Testis (tissue), 3 donors: ENCODE measurements around the gene ATP6V1G3. TPM values are rescaled to one million over a fixed set of nuclear protein-coding genes. Genes with fewer than 3 reads are reported as not detected.

Experiments
- DNase-seq: peaks from one replicate; pipeline ENCODE4 v3.0.0-alpha.2; 2019
- H3K27ac ChIP-seq, 2 donors: fragments of 200-600 bp; sonication (generic); one replicate each; pipeline ENCODE4 v1.5.1; 2019
- H3K27me3 ChIP-seq: fragments of 200-600 bp; sonication (generic); one replicate; pipeline ENCODE4 v1.5.1; 2019
- H3K36me3 ChIP-seq: fragments of 200-600 bp; sonication (generic); one replicate; pipeline ENCODE4 v1.5.1; 2017; ENCODE audit warnings: low read depth; ENCODE audit errors: missing control alignments
- H3K4me1 ChIP-seq: fragments of 200-600 bp; sonication (generic); one replicate; pipeline ENCODE4 v1.5.1; 2019
- H3K4me3 ChIP-seq, 2 donors: fragments of 200-600 bp; sonication (generic); one replicate each; pipeline ENCODE4 v1.5.1; 2017 to 2019
- H3K9me3 ChIP-seq: fragments of 200-600 bp; sonication (generic); one replicate; pipeline ENCODE4 v1.5.1; 2017
- POLR2A ChIP-seq: fragments of 450-650 bp; IDR thresholded peaks from one replicate; pipeline ENCODE4 v1.6.1; 2017; ENCODE audit warnings: antibody characterized with exemption, mild to moderate bottlenecking, moderate library complexity
- WGBS, 2 donors: methylation state at CpG; one replicate each; pipeline ENCODE4 v1.1.5; 2018; 5-methylcytosine and 5-hydroxymethylcytosine counted together
- intact Hi-C: fragments of 100-400 bp; cut with DNase I; formaldehyde crosslinking; loops from one replicate; pipeline ENCODE4 v1.15.1; 2023; ENCODE audit warnings: low total_unique reads
- polyA plus RNA-seq: library from polyadenylated mRNA; stranded (reverse); fragments of 350-450 nt; fragmentation: Illumina TruSeq; extraction: RNeasy Lipid Tissue Mini Kit (QIAGEN cat#74804); gene quantifications from one replicate; pipeline ENCODE4 v1.2.3, GENCODE V29; 2014; ENCODE audit warnings: low read depth, low replicate concordance; ENCODE audit not compliant: insufficient read depth
- total RNA-seq, 2 donors: library from RNA; depleted of rRNA; stranded (reverse); fragments of >200 nt; gene quantifications; one replicate each; pipeline ENCODE4 v1.2.3, GENCODE V29; 2016
- TF ChIP-seq, protein P1 (sequence below), 3 experiments: fragments of 450-650 bp in 2 of 3; fragments of 200-600 bp in 1 of 3; sonication (generic) in 1 of 3; IDR thresholded peaks; one replicate each; pipeline ENCODE4 v1.5.1; 2016 to 2019; ENCODE audit warnings: antibody characterized with exemption in 3 of 3, mild to moderate bottlenecking in 2 of 3, moderate library complexity in 1 of 3

Gene ATP6V1G3
- total and polyA plus RNA-seq, 3 donors from 2014 or later = not detected

DNA sequence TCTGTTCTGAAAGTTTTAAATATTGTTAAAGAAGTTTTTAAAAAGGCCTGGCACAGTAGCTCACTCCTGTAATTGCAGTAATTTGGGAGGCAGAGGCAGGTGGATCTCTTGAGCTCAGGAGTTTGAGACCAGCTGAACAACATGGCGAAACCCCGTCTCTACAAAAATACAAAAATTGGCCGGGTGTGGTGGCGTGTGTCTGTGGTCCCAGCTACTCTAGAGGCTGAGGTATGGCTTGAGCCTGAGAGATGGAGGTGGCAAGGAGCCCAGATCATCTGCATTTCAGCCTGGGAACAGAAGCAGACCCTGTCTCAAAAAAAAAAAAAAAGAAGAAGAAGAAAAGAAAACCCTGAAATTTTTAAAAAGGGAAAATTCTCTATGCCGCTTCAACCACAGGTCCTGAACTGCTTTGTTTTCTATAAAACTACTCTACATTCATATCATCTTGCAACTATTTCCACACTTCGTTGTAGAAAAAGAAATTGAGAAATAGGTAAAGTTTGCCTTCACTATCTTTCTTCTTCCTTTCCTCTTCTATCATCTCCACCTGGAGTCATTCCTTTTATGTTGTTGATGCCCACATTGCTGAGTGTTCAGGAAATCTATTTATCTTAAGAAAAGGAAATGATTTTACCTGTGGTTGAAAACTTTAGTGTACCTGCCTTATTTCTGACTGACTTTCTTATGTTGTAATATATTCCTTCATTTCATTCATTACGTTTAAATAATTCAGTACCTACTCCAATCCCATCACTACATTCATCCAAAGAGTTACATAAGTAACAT lies 1.7 kb downstream of the ATP6V1G3 start:
- no peak overlapping the region for H3K27ac ChIP-seq
- H3K4me1 ChIP-seq = no peaks in the 10 kb centered on the region
- no peak for DNase-seq
- intact Hi-C loops = no loop called here
- H3K36me3 ChIP-seq = no peaks in the 10 kb centered on the region
- no peak overlapping the region for H3K4me3 ChIP-seq
- H3K9me3 ChIP-seq = no peaks in the 10 kb centered on the region
- WGBS, 2 donors = 86 to 89% methylated on average over 7 of the region's 7 CpGs
- H3K27me3 ChIP-seq = no peaks in the 10 kb centered on the region
- TF ChIP-seq POLR2A = no peak
- TF ChIP-seq, protein P1, sequence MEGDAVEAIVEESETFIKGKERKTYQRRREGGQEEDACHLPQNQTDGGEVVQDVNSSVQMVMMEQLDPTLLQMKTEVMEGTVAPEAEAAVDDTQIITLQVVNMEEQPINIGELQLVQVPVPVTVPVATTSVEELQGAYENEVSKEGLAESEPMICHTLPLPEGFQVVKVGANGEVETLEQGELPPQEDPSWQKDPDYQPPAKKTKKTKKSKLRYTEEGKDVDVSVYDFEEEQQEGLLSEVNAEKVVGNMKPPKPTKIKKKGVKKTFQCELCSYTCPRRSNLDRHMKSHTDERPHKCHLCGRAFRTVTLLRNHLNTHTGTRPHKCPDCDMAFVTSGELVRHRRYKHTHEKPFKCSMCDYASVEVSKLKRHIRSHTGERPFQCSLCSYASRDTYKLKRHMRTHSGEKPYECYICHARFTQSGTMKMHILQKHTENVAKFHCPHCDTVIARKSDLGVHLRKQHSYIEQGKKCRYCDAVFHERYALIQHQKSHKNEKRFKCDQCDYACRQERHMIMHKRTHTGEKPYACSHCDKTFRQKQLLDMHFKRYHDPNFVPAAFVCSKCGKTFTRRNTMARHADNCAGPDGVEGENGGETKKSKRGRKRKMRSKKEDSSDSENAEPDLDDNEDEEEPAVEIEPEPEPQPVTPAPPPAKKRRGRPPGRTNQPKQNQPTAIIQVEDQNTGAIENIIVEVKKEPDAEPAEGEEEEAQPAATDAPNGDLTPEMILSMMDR (IDR thresholded peaks at IDR 0.05) = no peak

GRCh38 chr1:198535631-198536030 lies 4.8 kb downstream of the ATP6V1G3 start:
- intact Hi-C loops = no loop called here
- H3K36me3 ChIP-seq = no peaks in the 10 kb centered on the region
- H3K9me3 ChIP-seq = no peaks in the 10 kb centered on the region
- TF ChIP-seq, protein P1 (IDR thresholded peaks at IDR 0.05) = no peak
- TF ChIP-seq POLR2A = no peak
- H3K4me3 ChIP-seq = no peak overlapping the region
- H3K27ac ChIP-seq = no peak overlapping the region
- no peaks in the 10 kb centered on the region for H3K4me1 ChIP-seq
- DNase-seq = no peak
- H3K27me3 ChIP-seq = no peaks in the 10 kb centered on the region

DNA sequence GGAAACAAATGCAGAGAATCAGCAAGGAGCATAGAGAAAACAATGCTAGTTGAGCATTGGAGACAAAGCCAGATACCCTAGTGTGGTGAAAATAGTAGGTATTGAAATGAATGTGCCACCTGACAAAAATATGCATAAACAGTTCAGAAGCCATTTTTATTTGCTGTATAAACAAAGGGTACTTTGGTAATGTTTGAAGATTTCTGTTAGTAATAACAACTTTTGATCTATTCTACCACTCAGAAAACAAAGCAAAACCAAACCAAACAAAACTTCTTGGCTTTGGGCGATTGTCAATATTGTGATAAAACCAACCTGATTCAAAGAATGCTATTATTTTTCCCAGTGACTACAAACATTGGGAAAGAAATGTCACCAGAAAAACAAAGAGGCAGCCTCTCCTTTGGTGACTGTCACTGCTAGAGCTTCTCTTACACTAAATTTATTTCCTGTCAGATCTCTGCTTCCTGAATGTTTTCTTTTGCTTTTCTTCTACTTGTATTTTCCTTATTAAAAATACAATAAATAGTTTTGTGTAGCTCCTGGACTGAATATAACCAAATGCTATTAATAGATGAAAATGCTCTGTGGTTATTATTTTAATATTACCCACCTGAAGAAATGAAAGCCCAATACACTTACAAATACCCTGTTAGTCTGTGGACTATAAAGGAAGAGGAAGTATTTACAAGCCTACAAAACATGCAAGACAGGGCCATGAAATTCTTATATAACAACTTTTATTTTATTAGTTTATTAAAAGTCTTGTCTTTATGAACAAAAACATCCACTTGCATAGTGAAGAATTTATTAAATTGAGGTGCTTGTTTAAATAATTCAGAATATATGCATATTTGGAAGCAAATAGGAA lies 5.7 kb downstream of the ATP6V1G3 start:
- no peaks in the 10 kb centered on the region for H3K27me3 ChIP-seq
- no peaks in the 10 kb centered on the region for H3K4me1 ChIP-seq
- DNase-seq = no peak
- H3K36me3 ChIP-seq = no peaks in the 10 kb centered on the region
- H3K9me3 ChIP-seq = no peaks in the 10 kb centered on the region
- TF ChIP-seq POLR2A = no peak
- TF ChIP-seq, protein P1 (IDR thresholded peaks at IDR 0.05) = no peak
- intact Hi-C loops = no loop called here
- no peak overlapping the region for H3K27ac ChIP-seq
- 87 to 94% methylated on average over 1 of the region's 1 CpG for WGBS, 2 donors
- H3K4me3 ChIP-seq = no peak overlapping the region

DNA sequence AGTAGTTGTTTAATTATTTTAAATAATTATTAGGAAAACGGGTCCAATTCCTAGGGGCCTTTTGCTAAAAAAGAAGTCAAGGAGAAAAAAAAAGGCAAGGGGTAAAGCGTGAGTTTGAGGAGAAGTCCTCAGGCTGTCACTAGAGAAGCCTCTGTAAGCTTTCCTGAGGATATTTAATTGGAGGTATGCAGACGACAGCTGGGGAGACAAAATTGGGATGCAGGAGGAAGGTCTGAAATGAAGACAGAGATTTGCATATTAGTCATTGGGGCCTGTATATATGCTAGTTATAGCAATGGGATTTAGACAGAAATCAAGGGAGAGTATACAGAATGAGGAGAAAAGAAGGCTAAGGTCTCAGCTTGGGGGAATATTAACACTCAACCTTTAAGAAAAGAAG lies 8.6 kb downstream of the ATP6V1G3 start:
- no peaks in the 10 kb centered on the region for H3K9me3 ChIP-seq
- no peaks in the 10 kb centered on the region for H3K27me3 ChIP-seq
- DNase-seq = no peak
- H3K27ac ChIP-seq = no peak overlapping the region
- no peaks in the 10 kb centered on the region for H3K36me3 ChIP-seq
- no peaks in the 10 kb centered on the region for H3K4me1 ChIP-seq
- intact Hi-C loops = no loop called here
- H3K4me3 ChIP-seq = no peak overlapping the region
- TF ChIP-seq, protein P1 (IDR thresholded peaks at IDR 0.05) = no peak
- TF ChIP-seq POLR2A = no peak
- WGBS, 2 donors = 90 to 93% methylated on average over 3 of the region's 3 CpGs
